GM12878 (cell line): ENCODE measurements around the gene C11orf58. TPM values are rescaled to one million over a fixed set of nuclear protein-coding genes. Genes with fewer than 3 reads are reported as not detected.

Experiments used
- ATAC-seq: fragments of 200-7000 bp; cut with Tn5 transposase; 3 replicates; pipeline ENCODE4 v1.9.1; 2020; ENCODE audit warnings: mild to moderate bottlenecking, moderate library complexity
- BruUV-seq: library from RNA; stranded (reverse); fragments of 400-500 nt; replicated peaks from 2 replicates; lab custom pipeline; 2021; lab: Mats Ljungman, UMichigan
- CTCF ChIA-PET: fragments of 300-600 bp; sonication (Branson Sonifier 250); formaldehyde crosslinking; extraction: SDS; loops from one replicate; lab custom pipeline; 2021; ENCODE audit warnings: inconsistent platforms; lab: Yijun Ruan, JAX
- POLR2A ChIA-PET: fragments of 350-600 bp; formaldehyde crosslinking; extraction: SDS; loops from one replicate; lab custom pipeline; 2021; ENCODE audit warnings: inconsistent platforms; lab: Charles Lee
- RAD21 ChIA-PET: fragments of 300-600 bp; sonication (Branson Sonifier 250); formaldehyde crosslinking; loops from one replicate; lab custom pipeline; 2023; ENCODE audit warnings: antibody characterized with exemption; ENCODE audit not compliant: unreplicated experiment; lab: Charles Lee
- SMC1A ChIA-PET: fragments of 300-600 bp; sonication (Branson Sonifier 250); formaldehyde crosslinking; loops from one replicate; lab custom pipeline; 2023; ENCODE audit not compliant: unreplicated experiment, uncharacterized antibody; lab: Charles Lee
- DNase-seq: peaks from one replicate; pipeline ENCODE4 v3.0.0-alpha.2; 2011; ENCODE audit warnings: low read depth, low spot score
- FAIRE-seq: peaks from 3 replicates; lab custom pipeline; 2011; peaks lifted over from hg19 to GRCh38; lab: Jason Lieb, UNC
- H2AFZ ChIP-seq: 2 replicates; pipeline ENCODE4 v1.6.0; 2011; ENCODE audit warnings: low read depth, low read length, control low read depth; ENCODE audit not compliant: control insufficient read depth
- H3K27ac ChIP-seq: 2 replicates; pipeline ENCODE4 v1.5.1; 2011; ENCODE audit warnings: control low read depth; ENCODE audit not compliant: control insufficient read depth, insufficient read depth
- H3K27me3 ChIP-seq, 2 experiments: replicated peaks in 1 of 2; 2 replicates each; pipeline versions ENCODE4 v1.6.0 to v1.6.1; 2011; ENCODE audit warnings: low read length in 1 of 2; ENCODE audit not compliant: control insufficient read depth in 2 of 2, insufficient read depth in 2 of 2
- H3K36me3 ChIP-seq, 2 experiments: 2 replicates each; pipeline ENCODE4 v1.5.1; 2011; ENCODE audit warnings: low read length in 1 of 2; ENCODE audit not compliant: control insufficient read depth in 2 of 2, insufficient read depth in 2 of 2
- H3K4me1 ChIP-seq: 2 replicates; pipeline ENCODE4 v1.6.1; 2011; ENCODE audit warnings: mild to moderate bottlenecking, low read length, moderate library complexity, mixed read lengths; ENCODE audit not compliant: control insufficient read depth, insufficient read depth
- H3K4me2 ChIP-seq: 2 replicates; pipeline ENCODE4 v1.6.0; 2011; ENCODE audit warnings: control low read depth; ENCODE audit not compliant: control insufficient read depth, insufficient read depth
- H3K4me3 ChIP-seq: fragments of 200-600 bp; sonication (generic); 2 replicates; pipeline ENCODE4 v1.5.1; 2016
- H3K79me2 ChIP-seq: 2 replicates; pipeline ENCODE4 v1.6.0; 2011; ENCODE audit warnings: low read length; ENCODE audit not compliant: control insufficient read depth, insufficient read depth
- H3K9ac ChIP-seq: 2 replicates; pipeline ENCODE4 v1.8.0; 2011; ENCODE audit warnings: low read length, control low read depth, mixed read lengths; ENCODE audit not compliant: control insufficient read depth, insufficient read depth
- H3K9me3 ChIP-seq: replicated peaks from 3 replicates; pipeline ENCODE4 v1.5.1; 2011; ENCODE audit warnings: mild to moderate bottlenecking, low read length; ENCODE audit not compliant: control insufficient read depth, insufficient read depth
- H4K20me1 ChIP-seq: 2 replicates; pipeline ENCODE4 v1.6.0; 2011; ENCODE audit not compliant: control insufficient read depth, insufficient read depth
- BHLHE40 ChIP-seq, 2 experiments: fragments of 450-650 bp in 1 of 2; IDR thresholded peaks; 2 replicates each; pipeline ENCODE4 v1.6.1; 2011 to 2017; ENCODE audit warnings: low read depth in 2 of 2, borderline replicate concordance in 1 of 2, improper control_type of control experiment in 1 of 2, low read length in 1 of 2, mild to moderate bottlenecking in 1 of 2
- CBX3 ChIP-seq: fragments of 200-600 bp; sonication (generic); IDR thresholded peaks from 2 replicates; pipeline ENCODE4 v1.6.1; 2016; ENCODE audit warnings: low read depth, borderline replicate concordance
- FOS ChIP-seq: IDR thresholded peaks from 3 replicates; pipeline ENCODE4 v1.6.1; 2011; ENCODE audit warnings: borderline replicate concordance; ENCODE audit not compliant: insufficient read length; ENCODE audit errors: extremely low read depth
- HDAC2 ChIP-seq: fragments of 200-600 bp; sonication (generic); IDR thresholded peaks from 2 replicates; pipeline ENCODE4 v1.6.1; 2017
- IKZF1 ChIP-seq: fragments of 450-650 bp; conservative IDR thresholded peaks from 2 replicates; pipeline ENCODE4 v1.6.1; 2017; ENCODE audit warnings: antibody characterized with exemption, mild to moderate bottlenecking
- IRF4 ChIP-seq: IDR thresholded peaks from 2 replicates; pipeline ENCODE4 v1.6.1; 2011; ENCODE audit warnings: low read depth, low read length
- JUND ChIP-seq: IDR thresholded peaks from 2 replicates; pipeline ENCODE4 v1.6.1; 2012; ENCODE audit warnings: low read depth, mild to moderate bottlenecking, low read length, improper control_type of control experiment, moderate library complexity
- KAT2A ChIP-seq: conservative IDR thresholded peaks from 2 replicates; pipeline ENCODE4 v1.6.1; 2011; ENCODE audit warnings: low read depth, low read length; ENCODE audit not compliant: control insufficient read depth
- KDM1A ChIP-seq: fragments of 200-600 bp; sonication (generic); IDR thresholded peaks from 2 replicates; pipeline ENCODE4 v1.6.1; 2016; ENCODE audit warnings: borderline replicate concordance
- MXI1 ChIP-seq: fragments of 150-350 bp; IDR thresholded peaks from 2 replicates; pipeline ENCODE4 v1.6.1; 2011; ENCODE audit warnings: low read depth, mild to moderate bottlenecking, inconsistent platforms, low read length, improper control_type of control experiment
- NFXL1 ChIP-seq: fragments of 450-650 bp; IDR thresholded peaks from 2 replicates; pipeline ENCODE4 v1.6.1; 2017; ENCODE audit warnings: antibody characterized with exemption, mild to moderate bottlenecking, borderline replicate concordance
- RELB ChIP-seq: fragments of 450-650 bp; IDR thresholded peaks from 2 replicates; pipeline ENCODE4 v1.6.1; 2017; ENCODE audit warnings: low read depth, mild to moderate bottlenecking, moderate library complexity
- SMAD5 ChIP-seq: IDR thresholded peaks from 2 replicates; pipeline ENCODE4 v1.6.1; 2016; ENCODE audit warnings: antibody characterized with exemption, low read depth
- YBX1 ChIP-seq: fragments of 450-650 bp; IDR thresholded peaks from 2 replicates; pipeline ENCODE4 v1.6.1; 2016; ENCODE audit warnings: antibody characterized with exemption
- ZBED1 ChIP-seq: IDR thresholded peaks from 2 replicates; pipeline ENCODE4 v1.6.1; 2016; ENCODE audit warnings: borderline replicate concordance
- WGBS: methylation state at CpG from one replicate; pipeline ENCODE4 v1.1.6; 2016; ENCODE audit warnings: low lambda C conversion rate; ENCODE audit not compliant: insufficient replicate concordance, insufficient coverage; ENCODE audit errors: missing lambda C conversion rate; 5-methylcytosine and 5-hydroxymethylcytosine counted together
- in situ Hi-C: fragments of 300-500 bp; cut with MboI; formaldehyde crosslinking; loops from 9 replicates; pipeline ENCODE4 v1.14.3; 2018; ENCODE audit warnings: mixed read lengths
- intact Hi-C: fragments of 100-400 bp; cut with micrococcal nuclease; formaldehyde crosslinking; loops from one replicate; pipeline ENCODE4 v1.14.2; 2022; ENCODE audit not compliant: unreplicated experiment
- polyA plus RNA-seq, 11 experiments: library from polyadenylated mRNA; depleted of rRNA in 4 of 11; unstranded in 6 of 11; stranded (reverse) in 5 of 11; fragments of >200 nt; fragmentation: Nextera tagmentation in 4 of 11; fragmentation: Illumina TruSeq in 1 of 11; extraction: Ambion mirVana in 4 of 11; extraction: Trizol in 1 of 11; gene quantifications; 1 replicate in 1 of 11; 2 replicates in 10 of 11; pipeline versions ENCODE4 v1.2.1 to v1.2.3, GENCODE V29; 2011 to 2016; ENCODE audit warnings: inconsistent platforms in 2 of 11, missing spikeins in 2 of 11, low read depth in 1 of 11
- total RNA-seq, 4 experiments: library from RNA; depleted of rRNA in 3 of 4; stranded (reverse); fragments of >200 nt in 3 of 4; fragmentation: Illumina TruSeq in 1 of 4; extraction: Trizol in 1 of 4; gene quantifications; 2 replicates each; pipeline versions ENCODE4 v1.2.1 to v1.2.3, GENCODE V29; 2013 to 2021
- TF ChIP-seq, protein P1 (sequence below): IDR thresholded peaks from 2 replicates; pipeline ENCODE4 v1.6.1; 2011; ENCODE audit warnings: low read depth, low read length, improper control_type of control experiment, borderline replicate concordance
- TF ChIP-seq, protein P2 (sequence below): fragments of 450-650 bp; IDR thresholded peaks from 2 replicates; pipeline ENCODE4 v1.6.1; 2014; ENCODE audit warnings: mild to moderate bottlenecking

The C11orf58 gene
- total and polyA plus RNA-seq, 10 of the 15 experiments (the other 5 are each of a cell fraction or from before 2014, with no cell fraction given): 98.2 to 379 (median 211) TPM

- H3K27ac ChIP-seq: no peak overlapping the region
- in situ Hi-C loops: no loop called here
- no TSS peak for BruUV-seq
- no peak for TF ChIP-seq BHLHE40 (IDR thresholded peaks at IDR 0.05; ENCODE audit: borderline replicate concordance in 1 of 2, low read depth in 2 of 2, low read length in 1 of 2)
- no peak for TF ChIP-seq CBX3
- TF ChIP-seq, protein P1, sequence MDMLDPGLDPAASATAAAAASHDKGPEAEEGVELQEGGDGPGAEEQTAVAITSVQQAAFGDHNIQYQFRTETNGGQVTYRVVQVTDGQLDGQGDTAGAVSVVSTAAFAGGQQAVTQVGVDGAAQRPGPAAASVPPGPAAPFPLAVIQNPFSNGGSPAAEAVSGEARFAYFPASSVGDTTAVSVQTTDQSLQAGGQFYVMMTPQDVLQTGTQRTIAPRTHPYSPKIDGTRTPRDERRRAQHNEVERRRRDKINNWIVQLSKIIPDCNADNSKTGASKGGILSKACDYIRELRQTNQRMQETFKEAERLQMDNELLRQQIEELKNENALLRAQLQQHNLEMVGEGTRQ: no peak
- no peak for TF ChIP-seq FOS
- TF ChIP-seq HDAC2: no peak
- TF ChIP-seq IKZF1: no peak
- no peak for TF ChIP-seq RELB
- no peak for TF ChIP-seq KDM1A
- TF ChIP-seq SMAD5: no peak
- TF ChIP-seq NFXL1: no peak
- TF ChIP-seq JUND: no peak
- TF ChIP-seq, protein P2, sequence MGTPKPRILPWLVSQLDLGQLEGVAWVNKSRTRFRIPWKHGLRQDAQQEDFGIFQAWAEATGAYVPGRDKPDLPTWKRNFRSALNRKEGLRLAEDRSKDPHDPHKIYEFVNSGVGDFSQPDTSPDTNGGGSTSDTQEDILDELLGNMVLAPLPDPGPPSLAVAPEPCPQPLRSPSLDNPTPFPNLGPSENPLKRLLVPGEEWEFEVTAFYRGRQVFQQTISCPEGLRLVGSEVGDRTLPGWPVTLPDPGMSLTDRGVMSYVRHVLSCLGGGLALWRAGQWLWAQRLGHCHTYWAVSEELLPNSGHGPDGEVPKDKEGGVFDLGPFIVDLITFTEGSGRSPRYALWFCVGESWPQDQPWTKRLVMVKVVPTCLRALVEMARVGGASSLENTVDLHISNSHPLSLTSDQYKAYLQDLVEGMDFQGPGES: no peak
- no peak for TF ChIP-seq ZBED1
- no peak for TF ChIP-seq KAT2A
- TF ChIP-seq MXI1: no peak
- TF ChIP-seq YBX1: no peak
- TF ChIP-seq IRF4: no peak
- no peaks in the 10 kb centered on the region for H3K9me3 ChIP-seq
- H3K27me3 ChIP-seq: no peaks in the 10 kb centered on the region; a peak in 1 of 4 replicates
- H3K79me2 ChIP-seq: no peaks in the 10 kb centered on the region
- no peak overlapping the region for H3K4me2 ChIP-seq
- H4K20me1 ChIP-seq: no peaks in the 10 kb centered on the region
- intact Hi-C loops: loop anchor here (10.0 kb wide), 1 partner anchor 138 kb away; no protein-coding TSS in a partner anchor
- ATAC-seq: no peak
- CTCF ChIA-PET: interaction anchor here (0.6 to 7.1 kb wide), 26 partner anchors 7 to 741 kb away, joined by 3 to 59 read pairs (median 11); no protein-coding TSS in a partner anchor
- SMC1A ChIA-PET: interaction anchor here (0.8 to 2.7 kb wide), 9 partner anchors 13 to 741 kb away, joined by 3 to 17 read pairs (median 6); no protein-coding TSS in a partner anchor
- DNase-seq: no peak
- 34% methylated on average over 7 of the region's 7 CpGs for WGBS
- RAD21 ChIA-PET: interaction anchor here (1.1 to 6.2 kb wide), 4 partner anchors 33 to 741 kb away, joined by 4 to 32 read pairs (median 12); no protein-coding TSS in a partner anchor
- POLR2A ChIA-PET: no interaction called here
- FAIRE-seq: no peak
- H3K9ac ChIP-seq: no peak overlapping the region
- H3K4me1 ChIP-seq: no peaks in the 10 kb centered on the region
- no peak overlapping the region for H3K4me3 ChIP-seq
- H2AFZ ChIP-seq: no peak overlapping the region
- H3K36me3 ChIP-seq: no peaks in the 10 kb centered on the region
Measured at GRCh38 chr11:16787035-16787742, 48.7 kb downstream of the C11orf58 start.
